Neural crest cell (in vitro differentiated cells): ENCODE measurements around the gene PXDC1. TPM values are rescaled to one million over a fixed set of nuclear protein-coding genes. Genes with fewer than 3 reads are reported as not detected.

Experiments used
- DNase-seq: peaks from one replicate; pipeline ENCODE4 v3.0.0; 2021; ENCODE audit warnings: low read depth, mixed read lengths, low spot score
- H3K27ac Mint-ChIP-seq: one replicate; pipeline ENCODE4 v1.8.0; 2021; ENCODE audit warnings: mild to moderate bottlenecking, mixed read lengths; ENCODE audit not compliant: unreplicated experiment
- H3K27me3 Mint-ChIP-seq: 2 replicates; pipeline ENCODE4 v1.8.0; 2021; ENCODE audit warnings: low read depth, mild to moderate bottlenecking, mixed read lengths
- H3K36me3 Mint-ChIP-seq: 2 replicates; pipeline ENCODE4 v1.8.0; 2021; ENCODE audit warnings: low read depth, mild to moderate bottlenecking, mixed read lengths
- H3K4me1 Mint-ChIP-seq: 2 replicates; pipeline ENCODE4 v1.8.0; 2021; ENCODE audit warnings: mixed read lengths
- H3K4me3 Mint-ChIP-seq: one replicate; pipeline ENCODE4 v1.8.0; 2021; ENCODE audit warnings: mild to moderate bottlenecking, mixed read lengths
- H3K9me3 Mint-ChIP-seq: 2 replicates; pipeline ENCODE4 v1.8.0; 2021; ENCODE audit warnings: mixed read lengths
- total RNA-seq: library from RNA; stranded (reverse); gene quantifications from 2 replicates; pipeline ENCODE4 v1.2.1, GENCODE V29; 2021
- TF ChIP-seq, protein P1 (sequence below): fragments of 200-600 bp; sonication (generic); conservative IDR thresholded peaks from 2 replicates; pipeline ENCODE4 v1.5.0; 2021; ENCODE audit warnings: antibody characterized with exemption, mild to moderate bottlenecking

The PXDC1 gene
- total RNA-seq, 1 donor from 2014 or later: 4.8 TPM

DNA sequence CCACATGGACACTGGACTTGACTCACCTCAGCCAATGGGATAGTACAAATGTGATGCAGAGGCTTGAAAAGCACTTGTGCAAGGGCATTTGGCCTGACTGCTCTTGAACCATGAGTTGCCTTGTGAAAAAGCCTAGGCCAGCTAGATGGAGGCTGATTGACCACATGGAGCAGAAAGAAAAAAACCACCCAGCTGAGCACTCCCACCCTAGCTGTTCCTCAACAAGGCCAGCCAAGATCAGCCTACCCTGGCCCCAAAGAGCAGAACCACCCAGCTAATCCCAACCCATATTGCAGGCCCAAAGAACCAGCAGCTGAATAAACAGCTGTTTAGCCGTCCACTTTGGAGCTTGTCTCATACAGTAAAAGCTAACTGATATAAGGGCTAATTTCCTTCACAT, 36.7 kb downstream of the PXDC1 start:
- H3K9me3 Mint-ChIP-seq: peaks cover 4% of the 10 kb centered on the region
- peaks cover 3% of the 10 kb centered on the region for H3K4me1 Mint-ChIP-seq
- TF ChIP-seq, protein P1, sequence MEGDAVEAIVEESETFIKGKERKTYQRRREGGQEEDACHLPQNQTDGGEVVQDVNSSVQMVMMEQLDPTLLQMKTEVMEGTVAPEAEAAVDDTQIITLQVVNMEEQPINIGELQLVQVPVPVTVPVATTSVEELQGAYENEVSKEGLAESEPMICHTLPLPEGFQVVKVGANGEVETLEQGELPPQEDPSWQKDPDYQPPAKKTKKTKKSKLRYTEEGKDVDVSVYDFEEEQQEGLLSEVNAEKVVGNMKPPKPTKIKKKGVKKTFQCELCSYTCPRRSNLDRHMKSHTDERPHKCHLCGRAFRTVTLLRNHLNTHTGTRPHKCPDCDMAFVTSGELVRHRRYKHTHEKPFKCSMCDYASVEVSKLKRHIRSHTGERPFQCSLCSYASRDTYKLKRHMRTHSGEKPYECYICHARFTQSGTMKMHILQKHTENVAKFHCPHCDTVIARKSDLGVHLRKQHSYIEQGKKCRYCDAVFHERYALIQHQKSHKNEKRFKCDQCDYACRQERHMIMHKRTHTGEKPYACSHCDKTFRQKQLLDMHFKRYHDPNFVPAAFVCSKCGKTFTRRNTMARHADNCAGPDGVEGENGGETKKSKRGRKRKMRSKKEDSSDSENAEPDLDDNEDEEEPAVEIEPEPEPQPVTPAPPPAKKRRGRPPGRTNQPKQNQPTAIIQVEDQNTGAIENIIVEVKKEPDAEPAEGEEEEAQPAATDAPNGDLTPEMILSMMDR: no peak
- H3K4me3 Mint-ChIP-seq: no peak overlapping the region
- H3K36me3 Mint-ChIP-seq: peaks cover 2% of the 10 kb centered on the region
- DNase-seq: no peak
- H3K27me3 Mint-ChIP-seq: no peaks in the 10 kb centered on the region
- H3K27ac Mint-ChIP-seq: no peak overlapping the region

DNA sequence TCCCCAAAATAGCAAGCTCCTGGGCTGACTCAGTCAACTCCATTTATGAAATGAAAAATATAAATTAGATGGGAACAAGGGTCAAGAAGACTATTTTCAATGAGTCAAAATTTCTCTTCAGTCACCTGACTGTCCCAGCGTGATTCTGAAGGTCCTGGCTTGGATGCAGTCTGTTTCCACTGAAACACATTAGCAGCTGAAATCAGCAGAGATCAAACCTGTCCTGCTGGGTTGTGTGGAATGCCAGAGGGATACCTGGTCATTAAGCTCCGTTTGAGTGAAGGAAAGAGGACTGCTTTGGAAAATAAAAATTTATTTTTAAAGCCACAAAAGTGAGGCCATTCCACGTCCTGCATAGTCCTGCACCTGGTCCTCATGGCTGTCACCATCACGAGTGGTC, 37.4 kb downstream of the PXDC1 start:
- Mint-ChIP-seq H3K4me1 (peaks cover 4% of the 10 kb centered on the region), H3K27me3 (no peaks in the 10 kb centered on the region), H3K27ac (no peak overlapping the region), H3K36me3 (no peaks in the 10 kb centered on the region), H3K4me3 (no peak overlapping the region), H3K9me3 (peaks cover 3% of the 10 kb centered on the region)
- TF ChIP-seq, protein P1: no peak
- no peak for DNase-seq

GRCh38 chr6:3712827-3713665, 38.5 kb downstream of the PXDC1 start:
- TF ChIP-seq, protein P1: no peak
- Mint-ChIP-seq H3K9me3 (peaks cover 3% of the 10 kb centered on the region), H3K27ac (peak overlapping the region; percentile 12), H3K27me3 (no peaks in the 10 kb centered on the region), H3K4me1 (peaks cover 4% of the 10 kb centered on the region), H3K36me3 (no peaks in the 10 kb centered on the region), H3K4me3 (no peak overlapping the region)
- DNase-seq: no peak

DNA sequence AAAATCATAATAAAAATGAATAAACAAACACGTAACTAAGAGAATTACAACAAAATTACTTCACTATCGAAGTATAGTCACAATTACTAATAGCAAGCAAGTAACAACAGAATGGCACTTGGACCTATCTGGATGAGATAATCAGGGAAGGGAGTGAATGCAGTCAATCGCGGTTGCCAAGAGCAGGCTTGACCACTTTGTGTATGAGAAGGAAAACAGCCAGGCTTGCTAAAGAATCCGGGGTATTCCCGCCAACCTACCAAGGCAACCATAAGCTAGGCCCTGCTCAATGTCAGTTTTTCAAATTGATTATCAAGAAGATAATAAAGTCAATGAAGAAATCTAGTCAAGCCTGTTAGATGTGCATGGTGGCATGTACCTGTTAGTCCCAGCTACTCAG, 39.7 kb downstream of the PXDC1 start:
- Mint-ChIP-seq H3K4me3 (no peak overlapping the region), H3K4me1 (peaks cover 4% of the 10 kb centered on the region), H3K36me3 (no peaks in the 10 kb centered on the region), H3K9me3 (peaks cover 7% of the 10 kb centered on the region), H3K27me3 (no peaks in the 10 kb centered on the region), H3K27ac (no peak overlapping the region)
- DNase-seq: no peak
- TF ChIP-seq, protein P1: no peak

- H3K27me3 Mint-ChIP-seq: no peaks in the 10 kb centered on the region
- no peaks in the 10 kb centered on the region for H3K36me3 Mint-ChIP-seq
- no peak overlapping the region for H3K4me3 Mint-ChIP-seq
- H3K4me1 Mint-ChIP-seq: peaks cover 4% of the 10 kb centered on the region
- TF ChIP-seq, protein P1: no peak
- H3K27ac Mint-ChIP-seq: no peak overlapping the region
- H3K9me3 Mint-ChIP-seq: peaks cover 13% of the 10 kb centered on the region
- DNase-seq: no peak
Observed at GRCh38 chr6:3710403-3710802, 41.1 kb downstream of the PXDC1 start.
